Mesodermal cell (in vitro differentiated cells): ENCODE results near the gene THAP3.

Experiments used
- H3K27ac ChIP-seq: 2 replicates; pipeline ENCODE4 v1.7.0; 2013; ENCODE audit warnings: mild to moderate bottlenecking, low read depth, low read length, moderate library complexity; ENCODE audit not compliant: severe bottlenecking
- H3K36me3 ChIP-seq: 2 replicates; pipeline ENCODE4 v1.7.1; 2013; ENCODE audit warnings: mild to moderate bottlenecking, low read length, moderate library complexity; ENCODE audit not compliant: control insufficient read depth, insufficient read depth
- H3K4me1 ChIP-seq: one replicate; pipeline ENCODE4 v1.7.1; 2013; ENCODE audit warnings: mild to moderate bottlenecking, low read length; ENCODE audit not compliant: insufficient read depth, control insufficient read depth, poor library complexity, severe bottlenecking
- H3K4me3 ChIP-seq: 2 replicates; pipeline ENCODE4 v1.7.0; 2013; ENCODE audit warnings: low read length, control low read depth, mild to moderate bottlenecking; ENCODE audit not compliant: insufficient read depth, poor library complexity, severe bottlenecking; ENCODE audit errors: extremely low read depth
- H3K9me3 ChIP-seq: 2 replicates; pipeline ENCODE4 v1.7.1; 2013; ENCODE audit warnings: mild to moderate bottlenecking, low read length, moderate library complexity; ENCODE audit not compliant: control insufficient read depth
- WGBS, 2 experiments: methylation state at CpG; one replicate each; pipeline ENCODE4 v1.1.5; 2013; ENCODE audit warnings: missing lambda C conversion rate in 2 of 2; ENCODE audit not compliant: insufficient coverage in 2 of 2; 5-methylcytosine and 5-hydroxymethylcytosine counted together

THAP3 gene

DNA sequence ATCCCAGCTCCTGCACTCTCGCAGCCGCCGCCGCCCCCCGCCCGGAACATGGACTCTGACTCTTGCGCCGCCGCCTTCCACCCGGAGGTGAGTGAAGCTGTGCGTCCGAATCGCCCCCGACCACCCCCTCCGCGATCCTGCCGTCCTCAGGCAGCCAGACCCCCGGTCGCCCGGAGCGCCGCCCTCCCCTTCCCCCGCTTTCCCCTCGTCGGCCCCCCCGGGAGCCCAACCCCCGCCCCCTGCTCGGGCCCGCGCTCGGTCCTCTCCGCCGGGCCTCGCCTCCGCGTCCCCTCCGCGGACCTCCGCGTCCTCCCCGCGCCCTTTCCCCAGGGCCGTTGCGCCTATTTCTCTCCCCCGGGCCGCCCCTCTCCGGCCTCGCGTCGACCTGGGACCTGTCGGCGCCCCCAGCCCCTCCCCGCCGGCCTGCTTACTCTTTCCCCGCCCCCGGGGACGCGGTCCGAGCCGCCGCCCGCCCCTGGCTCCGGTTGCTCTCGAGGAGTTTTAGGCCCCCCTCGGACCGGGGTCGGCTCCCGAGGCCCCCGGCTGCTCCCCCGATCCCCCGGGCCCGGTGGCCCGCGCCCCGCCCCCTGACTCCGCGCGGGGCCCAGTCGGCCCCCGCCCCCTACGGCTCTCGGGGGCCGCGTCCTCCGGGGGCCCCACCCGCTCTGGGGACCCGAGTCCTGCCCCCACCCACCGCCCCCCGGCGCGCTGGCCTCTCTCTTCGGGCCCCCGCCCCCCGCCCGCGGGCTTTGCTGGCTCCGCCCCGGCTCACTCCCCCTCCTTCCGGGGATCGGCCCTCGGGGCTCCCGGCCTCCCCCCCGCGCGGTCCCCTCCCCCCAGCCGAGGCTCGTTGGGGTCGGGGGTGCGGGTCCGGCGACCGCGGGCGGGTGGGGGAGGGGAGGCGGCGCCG is 10.4 kb upstream of the THAP3 start:
- peaks cover 31% of the 10 kb centered on the region for H3K36me3 ChIP-seq
- H3K9me3 ChIP-seq, result no peaks in the 10 kb centered on the region
- peak overlapping the region; percentile 96 for H3K4me3 ChIP-seq
- no peaks in the 10 kb centered on the region for H3K4me1 ChIP-seq
- H3K27ac ChIP-seq, result peak overlapping the region; percentile 64
- WGBS, 2 experiments, result 0 to 2% methylated on average over 17 to 24 of the region's 117 CpGs

DNA sequence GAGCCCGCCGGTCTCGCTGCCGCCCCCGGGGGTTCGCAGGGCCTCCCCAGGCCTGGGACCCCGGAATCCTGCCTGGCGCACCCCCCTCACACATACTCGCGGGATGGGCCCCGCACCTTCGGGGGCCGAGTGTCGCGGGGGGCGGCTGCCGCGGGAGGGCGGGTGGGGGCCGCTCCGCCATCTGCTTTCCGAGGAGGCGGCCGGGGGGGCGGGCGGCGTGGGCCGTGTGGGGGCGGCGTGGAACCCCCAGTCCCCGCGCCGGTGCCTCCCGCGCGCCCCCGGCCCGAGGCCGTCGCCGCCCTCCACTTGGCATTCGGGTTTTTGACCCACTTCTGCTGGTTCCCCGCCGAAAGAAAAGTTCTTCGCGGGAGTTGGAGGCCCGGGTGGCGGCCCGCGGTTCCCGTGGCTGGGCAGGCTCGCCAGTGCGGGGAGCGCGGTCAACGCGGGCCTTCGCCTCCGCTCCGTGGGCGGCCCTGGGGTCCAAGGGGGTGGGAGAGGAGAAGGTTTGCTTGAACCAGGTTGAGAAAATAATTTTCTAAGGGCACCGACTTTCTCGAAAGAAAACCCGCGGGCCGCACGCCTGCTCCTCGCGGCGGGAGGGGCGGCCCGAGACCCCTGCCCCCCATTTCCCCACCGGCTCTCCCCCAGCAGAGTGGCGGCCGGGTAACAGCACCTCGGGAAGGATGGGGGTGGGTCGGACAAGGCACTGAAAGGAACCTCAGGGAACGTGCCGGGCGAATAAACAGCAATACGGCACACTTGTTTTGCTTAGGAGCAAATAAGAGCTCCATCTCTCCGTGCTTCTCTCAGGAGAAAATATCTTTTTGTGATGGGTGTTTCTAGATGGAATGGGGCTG is 9.5 kb upstream of the THAP3 start:
- H3K36me3 ChIP-seq, result peaks cover 40% of the 10 kb centered on the region
- H3K4me3 ChIP-seq, result peak overlapping the region; percentile 96
- H3K27ac ChIP-seq, result peak overlapping the region; percentile 2
- no peaks in the 10 kb centered on the region for H3K9me3 ChIP-seq
- H3K4me1 ChIP-seq, result no peaks in the 10 kb centered on the region
- WGBS, 2 experiments, result 1 to 2% methylated on average over 49 to 63 of the region's 82 CpGs

DNA sequence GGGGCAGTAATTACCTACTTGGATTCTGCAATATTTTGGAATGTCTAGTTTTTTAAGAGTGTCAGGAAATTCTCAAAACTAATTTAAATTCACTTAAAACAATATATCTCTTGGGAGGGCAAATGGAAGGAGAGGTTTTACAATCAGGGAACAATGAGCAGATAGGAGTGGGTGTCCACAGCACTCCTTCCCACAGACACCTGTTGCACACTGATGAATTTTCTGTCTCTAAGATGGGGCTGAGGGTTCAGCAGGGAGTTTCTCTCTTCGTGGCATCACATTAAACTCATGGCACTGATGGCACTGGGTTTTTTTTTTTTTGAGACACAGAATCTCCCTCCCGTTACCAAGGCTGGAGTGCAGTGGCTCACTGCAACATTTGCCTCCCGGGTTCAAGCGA is 5.6 kb upstream of the THAP3 start:
- H3K27ac ChIP-seq, result no peak overlapping the region
- peaks cover 20% of the 10 kb centered on the region for H3K4me1 ChIP-seq
- no peaks in the 10 kb centered on the region for H3K9me3 ChIP-seq
- WGBS, 2 experiments, result 92 to 100% methylated on average over 2 to 4 of the region's 4 CpGs
- peaks cover 78% of the 10 kb centered on the region for H3K36me3 ChIP-seq
- no peak overlapping the region for H3K4me3 ChIP-seq

DNA sequence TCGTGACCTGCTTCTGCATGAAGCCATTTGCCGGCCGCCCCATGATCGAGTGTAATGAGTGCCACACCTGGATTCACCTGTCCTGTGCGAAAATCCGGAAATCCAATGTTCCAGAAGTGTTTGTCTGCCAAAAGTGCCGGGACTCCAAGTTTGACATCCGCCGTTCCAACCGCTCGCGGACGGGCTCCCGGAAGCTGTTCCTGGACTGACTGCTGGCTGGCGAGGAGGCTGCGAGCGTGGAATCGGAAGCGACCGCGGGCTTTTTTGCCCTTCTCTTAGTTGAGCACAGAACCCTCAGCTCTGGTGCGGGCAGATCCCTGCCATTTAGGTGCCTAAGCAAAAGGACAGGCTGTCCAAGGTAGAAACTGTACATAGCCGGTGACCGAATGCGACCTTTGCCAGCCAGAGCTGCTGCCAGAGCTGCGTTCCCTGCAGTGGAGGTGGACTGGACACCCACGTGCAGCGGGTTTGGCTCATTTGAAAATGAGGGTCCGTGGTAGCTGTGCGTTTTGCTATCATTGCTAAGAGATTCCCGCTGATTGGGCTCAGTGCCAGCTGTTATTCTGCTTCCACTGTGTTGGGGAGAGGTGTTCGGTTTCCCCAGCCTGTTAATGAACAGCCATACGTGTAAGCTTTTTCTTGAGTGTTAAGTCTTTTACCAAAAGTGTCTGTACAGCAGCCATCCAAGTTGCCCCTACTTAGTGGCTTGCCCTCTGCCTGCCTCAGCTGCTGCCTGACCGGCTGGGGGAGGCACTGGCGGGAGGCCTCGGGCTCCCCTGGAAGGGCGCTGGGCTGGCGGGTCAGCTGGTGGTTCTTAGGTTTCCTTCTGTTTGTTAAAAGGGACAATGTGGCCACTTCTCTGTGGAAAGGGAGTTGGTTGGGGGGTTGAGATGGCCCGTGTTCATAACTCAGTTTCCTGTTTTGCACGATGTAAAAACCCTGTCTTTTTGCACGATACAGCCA is 3.0 kb upstream of the THAP3 start:
- peaks cover 86% of the 10 kb centered on the region for H3K36me3 ChIP-seq

DNA sequence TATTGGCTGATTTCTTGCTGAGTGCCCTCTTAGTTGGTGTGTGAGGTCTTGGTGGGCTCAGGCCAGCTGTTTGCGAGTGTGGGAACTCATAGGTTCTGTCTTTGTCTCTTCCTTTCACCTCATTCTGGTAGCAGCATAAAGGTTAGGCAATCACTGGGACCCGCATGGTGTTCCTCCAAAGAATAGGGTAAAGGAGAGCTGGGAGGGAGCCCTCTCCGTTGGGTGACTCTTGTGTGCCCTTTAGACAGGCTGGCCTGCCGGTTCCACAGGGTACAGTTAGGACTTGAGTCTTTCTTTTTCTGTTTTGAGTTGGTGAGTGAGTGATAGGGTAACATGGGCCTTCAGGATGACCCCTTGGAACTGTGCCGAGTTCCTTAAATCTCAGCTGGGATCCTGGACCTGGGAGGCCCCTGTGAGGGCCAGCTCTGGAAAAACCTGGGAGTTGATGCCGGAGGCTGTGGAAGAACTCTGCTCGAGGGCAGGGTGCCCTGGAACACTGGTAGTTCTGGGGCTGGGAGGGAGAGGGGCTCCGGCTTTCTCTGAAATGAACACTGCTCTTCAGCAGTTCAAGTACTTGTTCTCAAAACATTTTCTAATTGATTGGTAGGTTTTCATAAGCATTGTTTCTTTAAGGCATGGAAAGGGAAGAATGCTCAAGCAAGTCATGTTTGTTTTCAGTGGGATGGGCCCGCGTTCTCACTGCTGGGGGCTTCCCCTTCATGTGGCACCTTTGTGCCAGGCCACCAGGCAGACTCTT is 2.1 kb upstream of the THAP3 start:
- H3K36me3 ChIP-seq, result peaks cover 86% of the 10 kb centered on the region
- peak overlapping the region; percentile 25 for H3K27ac ChIP-seq
- 96 to 97% methylated on average over 7 to 8 of the region's 10 CpGs for WGBS, 2 experiments
- H3K4me3 ChIP-seq, result no peak overlapping the region
- no peaks in the 10 kb centered on the region for H3K9me3 ChIP-seq
- H3K4me1 ChIP-seq, result peaks cover 23% of the 10 kb centered on the region

More for the DNA sequence above, 3.0 kb upstream of the THAP3 start:
- H3K27ac ChIP-seq, result no peak overlapping the region
- no peak overlapping the region for H3K4me3 ChIP-seq
- H3K9me3 ChIP-seq, result no peaks in the 10 kb centered on the region
- H3K4me1 ChIP-seq, result peaks cover 23% of the 10 kb centered on the region
- WGBS, 2 experiments, result 93 to 95% methylated on average over 39 to 40 of the region's 41 CpGs

DNA sequence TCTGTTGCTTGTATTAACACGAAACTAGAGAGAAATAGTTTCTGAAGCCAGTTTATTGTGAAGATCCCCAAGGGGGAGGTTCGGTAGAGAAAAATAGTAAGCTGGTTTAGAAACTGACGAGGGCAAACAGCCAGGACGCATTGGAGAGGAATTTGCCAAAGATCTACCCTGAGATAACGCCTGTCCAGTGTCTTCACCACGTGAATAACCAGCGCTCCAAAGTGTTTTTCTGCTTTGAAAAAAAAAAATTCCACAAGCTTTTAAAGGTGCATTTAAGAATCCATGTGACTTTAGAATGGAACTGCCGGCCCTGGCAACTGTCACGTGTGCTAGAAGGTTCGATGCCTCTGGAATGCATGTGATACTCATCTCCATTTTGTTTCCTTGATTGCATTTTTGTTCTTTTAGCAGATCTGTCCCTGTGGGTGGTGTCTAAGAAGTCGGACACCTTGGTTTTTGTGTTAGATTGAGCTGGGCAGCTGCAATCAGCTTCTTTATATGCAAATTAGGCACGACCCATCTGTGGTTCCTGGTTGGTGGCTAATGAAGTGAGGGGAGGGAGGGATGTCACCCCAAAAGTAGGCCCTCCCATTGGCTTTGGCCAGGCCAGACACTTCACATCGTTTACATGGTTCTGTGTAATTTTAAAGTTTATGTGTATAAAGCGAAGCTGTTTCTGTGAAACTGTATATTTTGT is 1.3 kb upstream of the THAP3 start:
- H3K36me3 ChIP-seq, result peaks cover 86% of the 10 kb centered on the region
- no peaks in the 10 kb centered on the region for H3K9me3 ChIP-seq
- WGBS, 2 experiments, result 91 to 92% methylated on average over 12 of the region's 14 CpGs
- peak overlapping the region; percentile 33 for H3K27ac ChIP-seq
- H3K4me1 ChIP-seq, result peaks cover 23% of the 10 kb centered on the region
- no peak overlapping the region for H3K4me3 ChIP-seq

DNA sequence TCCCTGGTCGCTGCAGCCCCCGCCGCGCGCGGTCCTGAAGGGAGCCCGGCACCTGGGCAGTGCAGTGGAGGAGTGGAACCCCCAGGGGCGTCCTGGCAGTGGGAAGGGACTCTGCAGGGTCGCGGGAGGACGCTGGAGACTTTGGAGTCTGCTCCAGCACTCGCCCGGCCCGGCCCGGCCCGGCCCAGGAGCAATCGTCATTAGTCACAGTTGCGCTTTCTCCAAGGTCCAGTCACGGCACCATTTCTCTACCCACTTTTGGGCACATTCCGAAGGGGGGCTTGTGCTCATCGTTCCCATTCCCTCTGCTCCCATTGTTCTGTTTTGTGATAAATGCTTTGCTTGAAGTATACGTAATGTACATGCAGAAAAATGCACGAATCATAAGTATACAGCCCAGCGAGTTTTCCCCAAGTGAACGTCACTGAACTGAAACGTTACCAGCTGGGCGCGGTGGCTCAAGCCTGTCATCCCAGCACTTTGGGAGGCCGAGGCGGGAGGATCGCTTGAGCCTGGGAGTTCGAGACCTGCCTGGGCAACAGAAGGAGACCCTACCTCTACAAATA is 999 bp downstream of the THAP3 start:
- peaks cover 80% of the 10 kb centered on the region for H3K36me3 ChIP-seq
- no peaks in the 10 kb centered on the region for H3K9me3 ChIP-seq
- no peak overlapping the region for H3K27ac ChIP-seq
- H3K4me3 ChIP-seq, result peak overlapping the region; percentile 68
- H3K4me1 ChIP-seq, result peaks cover 23% of the 10 kb centered on the region
- 16 to 18% methylated on average over 26 to 28 of the region's 32 CpGs for WGBS, 2 experiments

DNA sequence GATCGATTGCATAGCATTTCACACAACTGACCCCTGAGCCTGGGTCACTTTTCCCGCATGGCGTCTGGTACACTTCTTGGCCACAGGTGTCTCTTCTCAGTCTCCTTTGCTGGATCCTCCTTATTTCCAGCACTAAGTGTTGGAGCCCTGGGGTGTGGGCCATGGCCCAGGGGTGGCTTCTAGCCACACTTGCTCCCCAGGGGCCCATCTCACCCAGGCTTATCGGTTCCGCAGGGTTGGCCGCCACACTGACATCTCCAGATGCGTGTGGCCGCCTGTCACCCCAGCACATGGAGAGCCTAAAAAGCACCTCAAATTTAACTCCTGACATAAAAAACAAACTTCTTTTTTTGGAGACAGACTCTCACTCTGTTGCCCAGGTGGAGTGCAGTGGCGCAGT is 2.4 kb downstream of the THAP3 start:
- Histone ChIP-seq H3K4me3 (no peak overlapping the region), H3K36me3 (peaks cover 74% of the 10 kb centered on the region), H3K9me3 (no peaks in the 10 kb centered on the region), H3K27ac (no peak overlapping the region), H3K4me1 (peaks cover 19% of the 10 kb centered on the region)
- WGBS, 2 experiments, result 94% methylated on average over 8 to 9 of the region's 9 CpGs

DNA sequence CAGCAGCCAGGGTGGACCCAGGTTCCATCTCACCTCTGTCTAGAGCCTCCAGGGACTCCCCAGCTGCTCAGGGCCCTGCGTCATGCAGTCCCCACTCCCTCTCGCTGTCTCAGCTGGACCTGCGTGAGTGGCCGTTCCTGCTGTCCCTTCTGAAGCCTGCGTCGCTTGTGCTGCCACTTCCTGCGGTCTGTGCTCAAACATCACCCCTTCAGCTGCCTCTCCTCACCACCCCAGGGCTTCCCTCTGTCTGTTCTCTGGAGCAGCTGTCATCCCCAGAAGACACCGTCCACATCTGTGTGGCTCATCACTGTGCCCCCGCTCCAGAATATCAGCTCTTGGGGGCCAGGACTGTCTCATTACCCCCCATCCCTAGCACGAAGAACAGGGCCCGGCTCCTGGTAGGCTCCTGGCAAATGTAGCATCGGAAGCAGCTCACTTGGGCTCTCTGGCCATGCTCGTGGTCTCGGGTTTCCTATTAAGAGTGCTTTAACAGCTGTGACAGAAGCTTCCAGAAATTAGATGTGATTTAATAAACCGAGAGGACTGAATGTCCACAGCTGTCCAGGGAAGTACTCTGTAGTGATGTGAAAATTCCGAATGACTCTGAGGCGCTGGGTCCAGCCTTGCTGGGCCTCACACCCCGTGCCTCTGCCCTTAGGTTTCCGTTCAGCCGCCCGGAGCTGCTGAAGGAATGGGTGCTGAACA is 3.3 kb downstream of the THAP3 start:
- no peak overlapping the region for H3K4me3 ChIP-seq
- H3K4me1 ChIP-seq, result peaks cover 11% of the 10 kb centered on the region
- 93% methylated on average over 17 to 21 of the region's 21 CpGs for WGBS, 2 experiments
- no peaks in the 10 kb centered on the region for H3K9me3 ChIP-seq
- no peak overlapping the region for H3K27ac ChIP-seq
- H3K36me3 ChIP-seq, result peaks cover 73% of the 10 kb centered on the region
